Right hindlimb (tissue), 1 donor: Measurements from ENCODE around the gene B4GALT5.
A peak's percentile ranks its signal among the peaks of the same experiment; 100 is the strongest.
"Not testable (repeated sequence)": the region's sequence is repeated elsewhere in the genome, so short reads cannot be mapped to it uniquely, and the experiment has no call there.

Experiments used
- DNase-seq: peaks from one replicate; pipeline ENCODE4 v3.0.0-alpha.2; 2018

The B4GALT5 gene

GRCh38 chr20:49729780-49730179, 16.1 kb upstream of the B4GALT5 start:
- no peak for DNase-seq

GRCh38 chr20:49727894-49728885, 14.5 kb upstream of the B4GALT5 start:
- no peak for DNase-seq

GRCh38 chr20:49727478-49727877, 13.8 kb upstream of the B4GALT5 start:
- no peak for DNase-seq

GRCh38 chr20:49725694-49726093, 12.0 kb upstream of the B4GALT5 start:
- no peak for DNase-seq

- DNase-seq, result not testable (repeated sequence)
These were observed 11.5 kb upstream of the B4GALT5 start for GRCh38 chr20:49725224-49725606.

- DNase-seq, result peak; percentile 73
These were observed 10.9 kb upstream of the B4GALT5 start for GRCh38 chr20:49724408-49725223.

GRCh38 chr20:49723758-49724157, 10.1 kb upstream of the B4GALT5 start:
- not testable (repeated sequence) for DNase-seq

GRCh38 chr20:49721326-49721725, 7.6 kb upstream of the B4GALT5 start:
- not testable (repeated sequence) for DNase-seq

GRCh38 chr20:49715466-49715865, 1.8 kb upstream of the B4GALT5 start:
- DNase-seq, result no peak

- peak; percentile 49 for DNase-seq
These were observed 504 bp downstream of the B4GALT5 start for GRCh38 chr20:49712996-49713752.

GRCh38 chr20:49712646-49712995, 1.1 kb downstream of the B4GALT5 start:
- no peak for DNase-seq

GRCh38 chr20:49712118-49712517, 1.6 kb downstream of the B4GALT5 start:
- DNase-seq, result no peak

GRCh38 chr20:49711667-49711987, 2.1 kb downstream of the B4GALT5 start:
- no peak for DNase-seq

- no peak for DNase-seq
These were observed 2.6 kb downstream of the B4GALT5 start for GRCh38 chr20:49710971-49711666.

GRCh38 chr20:49707118-49707517, 6.6 kb downstream of the B4GALT5 start:
- no peak for DNase-seq

GRCh38 chr20:49706630-49707091, 7.0 kb downstream of the B4GALT5 start:
- DNase-seq, result no peak

- DNase-seq, result not testable (repeated sequence)
These were observed 7.8 kb downstream of the B4GALT5 start for GRCh38 chr20:49705893-49706292.

- DNase-seq, result no peak
These were observed 8.3 kb downstream of the B4GALT5 start for GRCh38 chr20:49705358-49705757.

GRCh38 chr20:49704932-49705336, 8.7 kb downstream of the B4GALT5 start:
- no peak for DNase-seq

- DNase-seq, result no peak
These were observed 11.8 kb downstream of the B4GALT5 start for GRCh38 chr20:49701916-49702315.

GRCh38 chr20:49701241-49701790, 12.4 kb downstream of the B4GALT5 start:
- DNase-seq, result no peak
